NB4 (cell line): Measurements from ENCODE around the gene IBA57.

Experiments used
- CTCF ChIP-seq: IDR thresholded peaks from one replicate; pipeline ENCODE4 v1.5.1; 2012; ENCODE audit warnings: low read depth, low read length
- MAX ChIP-seq: IDR thresholded peaks from 2 replicates; pipeline ENCODE4 v1.6.1; 2011; ENCODE audit warnings: low read depth, low read length
- MYC ChIP-seq: IDR thresholded peaks from 2 replicates; pipeline ENCODE4 v1.6.1; 2011; ENCODE audit warnings: low read depth, low read length
- POLR2A ChIP-seq: IDR thresholded peaks from 2 replicates; pipeline ENCODE4 v1.6.1; 2011; ENCODE audit warnings: mild to moderate bottlenecking; ENCODE audit not compliant: insufficient read length; ENCODE audit errors: extremely low read depth

GRCh38 chr1:228225165-228225710 is 59.6 kb downstream of the IBA57 start:
- TF ChIP-seq POLR2A (no peak), CTCF (no peak), MAX (no peak), MYC (no peak)
